Measurements from ENCODE around the gene GRIK4.

Gene GRIK4

GRCh38 chr11:120954381-120954780, 442.8 kb downstream of the GRIK4 start:
- no peaks in the 10 kb centered on the region for H3K9me3 ChIP-seq (ENCODE audit: control insufficient read depth, insufficient read depth, low read length)
- TF ChIP-seq CTCF (IDR thresholded peaks at IDR 0.05; ENCODE audit: low read depth, low read length, poor library complexity, severe bottlenecking), result no peak

GRCh38 chr11:120956710-120957495, 445.4 kb downstream of the GRIK4 start:
- H3K9me2 ChIP-seq (replicated peaks; ENCODE audit: control insufficient read depth, low read length), result no peaks in the 10 kb centered on the region
- peaks cover 4% of the 10 kb centered on the region for H3K4me1 ChIP-seq (ENCODE audit: control insufficient read depth, low read length)
- no peaks in the 10 kb centered on the region for H3K9me3 ChIP-seq (ENCODE audit: control insufficient read depth, insufficient read depth, low read length)
- no peak overlapping the region for H3K27ac ChIP-seq (ENCODE audit: low read depth, low read length)
- H3K4me2 ChIP-seq (ENCODE audit: low read length), result no peak overlapping the region
- 0 out of 2 replicates have a peak, but pooled peaks cover 3% of the 10 kb centered on the region for H3K27me3 ChIP-seq (ENCODE audit: control insufficient read depth, low read length)
- TF ChIP-seq EZH2phosphoT487 (IDR thresholded peaks at IDR 0.05; ENCODE audit: borderline replicate concordance, low read length) (no peak), CTCF (IDR thresholded peaks at IDR 0.05; ENCODE audit: low read depth, low read length, poor library complexity, severe bottlenecking) (no peak)
- H3F3A ChIP-seq (ENCODE audit: control insufficient read depth, insufficient read depth), result no peaks in the 10 kb centered on the region
- no peaks in the 10 kb centered on the region for H4K20me1 ChIP-seq (ENCODE audit: control insufficient read depth, insufficient read depth, low read depth, low read length)
- H3K4me3 ChIP-seq (ENCODE audit: low read length), result no peak overlapping the region
- no peaks in the 10 kb centered on the region for H3K79me2 ChIP-seq (ENCODE audit: control insufficient read depth, low read length)
- no peaks in the 10 kb centered on the region for H3K36me3 ChIP-seq (ENCODE audit: control insufficient read depth, low read length)

More at GRCh38 chr11:120954381-120954780, 442.8 kb downstream of the GRIK4 start:
- no peak overlapping the region for H3K4me2 ChIP-seq (ENCODE audit: low read length)
- H3K27me3 ChIP-seq (ENCODE audit: control insufficient read depth, low read length), result peaks cover 9% of the 10 kb centered on the region
- H3F3A ChIP-seq (ENCODE audit: control insufficient read depth, insufficient read depth), result no peaks in the 10 kb centered on the region
- no peak overlapping the region for H3K27ac ChIP-seq (ENCODE audit: low read depth, low read length)
- peaks cover 4% of the 10 kb centered on the region for H3K4me1 ChIP-seq (ENCODE audit: control insufficient read depth, low read length)
- no peak overlapping the region for H3K4me3 ChIP-seq (ENCODE audit: low read length)
- H3K36me3 ChIP-seq (ENCODE audit: control insufficient read depth, low read length), result no peaks in the 10 kb centered on the region
- no peaks in the 10 kb centered on the region for H4K20me1 ChIP-seq (ENCODE audit: control insufficient read depth, insufficient read depth, low read depth, low read length)
- H3K79me2 ChIP-seq (ENCODE audit: control insufficient read depth, low read length), result no peaks in the 10 kb centered on the region
- H3K9me2 ChIP-seq (replicated peaks; ENCODE audit: control insufficient read depth, low read length), result no peaks in the 10 kb centered on the region

- Histone ChIP-seq H3K79me2 (ENCODE audit: control insufficient read depth, low read length) (no peaks in the 10 kb centered on the region), H3K9me3 (ENCODE audit: control insufficient read depth, insufficient read depth, low read length) (no peaks in the 10 kb centered on the region), H3K27me3 (ENCODE audit: control insufficient read depth, low read length) (no peaks in the 10 kb centered on the region), H3K36me3 (ENCODE audit: control insufficient read depth, low read length) (no peaks in the 10 kb centered on the region), H4K20me1 (ENCODE audit: control insufficient read depth, insufficient read depth, low read depth, low read length) (no peaks in the 10 kb centered on the region), H3K27ac (ENCODE audit: low read depth, low read length) (no peak overlapping the region), H3K4me3 (ENCODE audit: low read length) (no peak overlapping the region), H3K4me1 (ENCODE audit: control insufficient read depth, low read length) (no peaks in the 10 kb centered on the region), H3K9me2 (replicated peaks; ENCODE audit: control insufficient read depth, low read length) (no peaks in the 10 kb centered on the region), H3K4me2 (ENCODE audit: low read length) (no peak overlapping the region), H3F3A (ENCODE audit: control insufficient read depth, insufficient read depth) (no peaks in the 10 kb centered on the region)
- no peak for TF ChIP-seq EZH2phosphoT487 (IDR thresholded peaks at IDR 0.05; ENCODE audit: borderline replicate concordance, low read length)
- TF ChIP-seq CTCF (IDR thresholded peaks at IDR 0.05; ENCODE audit: low read depth, low read length, poor library complexity, severe bottlenecking), result no peak
Measured at GRCh38 chr11:120958185-120958584, 446.6 kb downstream of the GRIK4 start.

Data from DOHH2 (cell line).